Gastroesophageal sphincter (tissue), 4 donors: ENCODE data around the gene ILDR1. TPM values are rescaled to one million over a fixed set of nuclear protein-coding genes. Genes with fewer than 3 reads are reported as not detected.

Experiments used
- ATAC-seq: fragments of 150-250 bp; one replicate; pipeline ENCODE4 v1.9.1; 2016; ENCODE audit warnings: mild to moderate bottlenecking, moderate library complexity
- H3K27ac ChIP-seq, 4 donors: fragments of 200-600 bp; sonication (generic) in 3 of 4; 1 replicate in 3 of 4; 2 replicates in 1 of 4; pipeline ENCODE4 v1.5.1; 2016 to 2019
- H3K27me3 ChIP-seq: fragments of 200-600 bp; sonication (generic); one replicate; pipeline ENCODE4 v1.5.1; 2019
- H3K36me3 ChIP-seq, 2 donors: fragments of 200-600 bp; sonication (generic); one replicate each; pipeline ENCODE4 v1.5.1; 2019; ENCODE audit warnings: control low read depth in 1 of 2
- H3K4me1 ChIP-seq, 3 donors: fragments of 200-600 bp; sonication (generic); 1 replicate in 2 of 3; 2 replicates in 1 of 3; pipeline ENCODE4 v1.5.1; 2016 to 2019; ENCODE audit warnings: control low read depth in 2 of 3
- H3K4me3 ChIP-seq, 2 donors: fragments of 200-600 bp; sonication (generic); one replicate each; pipeline ENCODE4 v1.5.1; 2019; ENCODE audit warnings: mild to moderate bottlenecking in 1 of 2, moderate library complexity in 1 of 2
- H3K9me3 ChIP-seq, 3 donors: fragments of 200-600 bp; sonication (generic); one replicate each; pipeline ENCODE4 v1.5.1; 2017 to 2019; ENCODE audit warnings: control low read depth in 2 of 3
- CTCF ChIP-seq, 4 experiments: fragments of 200-600 bp in 2 of 4; fragments of 450-650 bp in 2 of 4; sonication (generic) in 1 of 4; IDR thresholded peaks; one replicate each; pipeline ENCODE4 v1.5.1; 2017 to 2019; ENCODE audit warnings: antibody characterized with exemption in 4 of 4, mild to moderate bottlenecking in 2 of 4, moderate library complexity in 2 of 4
- EP300 ChIP-seq: sonication (generic); formaldehyde crosslinking; IDR thresholded peaks from one replicate; pipeline ENCODE4 v1.6.1; 2017; ENCODE audit warnings: antibody characterized with exemption, mild to moderate bottlenecking
- POLR2A ChIP-seq, 2 donors: fragments of 450-650 bp; IDR thresholded peaks; one replicate each; pipeline ENCODE4 v1.6.1; 2017; ENCODE audit warnings: antibody characterized with exemption in 2 of 2, mild to moderate bottlenecking in 2 of 2, moderate library complexity in 1 of 2
- POLR2AphosphoS5 ChIP-seq: sonication (generic); formaldehyde crosslinking; IDR thresholded peaks from one replicate; pipeline ENCODE4 v1.6.1; 2017; ENCODE audit warnings: antibody characterized with exemption
- WGBS, 2 donors: methylation state at CpG; one replicate each; pipeline ENCODE4 v1.1.5; 2018; ENCODE audit warnings: low coverage in 1 of 2; 5-methylcytosine and 5-hydroxymethylcytosine counted together
- total RNA-seq, 4 donors: library from RNA; depleted of rRNA; stranded (reverse); fragments of >200 nt; gene quantifications; one replicate each; pipeline ENCODE4 v1.1.0, GENCODE V29; 2016

ILDR1 gene
- total RNA-seq, 4 donors from 2014 or later: 0.74 TPM; not detected in 3

- Histone ChIP-seq H3K4me1 (no peaks in the 10 kb centered on the region), H3K4me3 (no peak overlapping the region), H3K27ac (no peak overlapping the region), H3K36me3 (no peaks in the 10 kb centered on the region), H3K9me3 (peaks cover 0 to 15% (median 0%) of the 10 kb centered on the region in 3 donors), H3K27me3 (no peaks in the 10 kb centered on the region)
- WGBS, 2 donors: 79 to 92% methylated on average over 1 of the region's 1 CpG
- no peak for TF ChIP-seq POLR2A (IDR thresholded peaks at IDR 0.05)
- no peak for TF ChIP-seq EP300
- TF ChIP-seq CTCF (IDR thresholded peaks at IDR 0.05): no peak
- no peak for TF ChIP-seq POLR2AphosphoS5
- no peak for ATAC-seq
Observed at GRCh38 chr3:121975702-121976302, 46.2 kb downstream of the ILDR1 start.

- TF ChIP-seq POLR2AphosphoS5: no peak
- no peak for TF ChIP-seq POLR2A (IDR thresholded peaks at IDR 0.05)
- TF ChIP-seq EP300: no peak
- peaks cover 0 to 15% (median 0%) of the 10 kb centered on the region in 3 donors for H3K9me3 ChIP-seq
- 85 to 89% methylated on average over 1 to 2 of the region's 2 CpGs for WGBS, 2 donors
- H3K36me3 ChIP-seq: no peaks in the 10 kb centered on the region
- H3K27me3 ChIP-seq: no peaks in the 10 kb centered on the region
- H3K4me3 ChIP-seq: no peak overlapping the region
- no peak overlapping the region for H3K27ac ChIP-seq
- no peaks in the 10 kb centered on the region for H3K4me1 ChIP-seq
- ATAC-seq: no peak
Observed at GRCh38 chr3:121974601-121975111, 47.4 kb downstream of the ILDR1 start.

- TF ChIP-seq POLR2AphosphoS5: no peak
- no peak for TF ChIP-seq CTCF (IDR thresholded peaks at IDR 0.05)
- TF ChIP-seq EP300: no peak
- no peak for TF ChIP-seq POLR2A (IDR thresholded peaks at IDR 0.05)
- Histone ChIP-seq H3K4me1 (no peaks in the 10 kb centered on the region), H3K27ac (no peak overlapping the region), H3K9me3 (peaks cover 0 to 8% (median 0%) of the 10 kb centered on the region in 3 donors), H3K36me3 (no peaks in the 10 kb centered on the region), H3K27me3 (no peaks in the 10 kb centered on the region), H3K4me3 (no peak overlapping the region)
- ATAC-seq: no peak
- 66 to 100% methylated on average over 1 of the region's 1 CpG for WGBS, 2 donors
Observed at GRCh38 chr3:121970047-121970446, 52.0 kb downstream of the ILDR1 start.

GRCh38 chr3:121969631-121970030 lies 52.4 kb downstream of the ILDR1 start:
- no peaks in the 10 kb centered on the region for H3K4me1 ChIP-seq
- no peak overlapping the region for H3K27ac ChIP-seq
- H3K4me3 ChIP-seq: no peak overlapping the region
- no peaks in the 10 kb centered on the region for H3K36me3 ChIP-seq
- no peak for ATAC-seq
- peaks cover 0 to 8% (median 0%) of the 10 kb centered on the region in 3 donors for H3K9me3 ChIP-seq
- WGBS, 2 donors: 65 to 75% methylated on average over 2 of the region's 2 CpGs
- no peaks in the 10 kb centered on the region for H3K27me3 ChIP-seq
- no peak for TF ChIP-seq EP300
- no peak for TF ChIP-seq CTCF (IDR thresholded peaks at IDR 0.05)
- no peak for TF ChIP-seq POLR2AphosphoS5
- TF ChIP-seq POLR2A (IDR thresholded peaks at IDR 0.05): no peak

- ATAC-seq: no peak
- Histone ChIP-seq H3K36me3 (no peaks in the 10 kb centered on the region), H3K4me1 (no peaks in the 10 kb centered on the region), H3K9me3 (peaks cover 0 to 7% (median 0%) of the 10 kb centered on the region in 3 donors), H3K4me3 (no peak overlapping the region), H3K27ac (no peak overlapping the region), H3K27me3 (no peaks in the 10 kb centered on the region)
- TF ChIP-seq POLR2A (IDR thresholded peaks at IDR 0.05) (no peak), EP300 (no peak), POLR2AphosphoS5 (no peak), CTCF (IDR thresholded peaks at IDR 0.05) (no peak)
- WGBS, 2 donors: 100% methylated on average over 1 of the region's 1 CpG; no CpG with 5 or more reads in 1 of the 2 donors
Observed at GRCh38 chr3:121963608-121964007, 58.4 kb downstream of the ILDR1 start.
